HG03342 (cell line): Measurements from ENCODE around the gene FUT8.
"Not testable (repeated sequence)": the region's sequence is repeated elsewhere in the genome, so short reads cannot be mapped to it uniquely, and the experiment has no call there.

Experiments used
- ATAC-seq: cut with Tn5 transposase; IDR thresholded peaks from one replicate; pipeline ENCODE4 v1.9.1; 2021; ENCODE audit warnings: mild to moderate bottlenecking, moderate library complexity; ENCODE audit not compliant: unreplicated experiment

FUT8 gene

DNA sequence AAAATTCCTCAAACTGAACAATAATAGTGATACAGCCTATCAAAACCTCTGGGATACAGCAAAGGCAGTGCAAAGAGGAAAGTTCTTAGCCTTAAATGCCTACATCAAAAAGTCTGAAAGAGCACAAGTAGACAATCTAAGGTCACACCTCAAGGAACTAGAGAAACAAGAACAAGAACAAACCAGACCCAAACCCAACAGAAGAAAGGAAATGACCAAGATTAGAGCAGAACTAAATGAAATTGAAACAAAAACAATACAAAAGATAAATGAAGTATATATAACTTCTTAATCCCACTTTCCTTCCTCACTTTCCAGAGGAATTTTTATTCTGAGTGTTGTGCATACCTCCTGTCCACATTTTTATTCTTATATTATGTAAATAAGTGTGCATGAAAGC, 192.0 kb downstream of the FUT8 start:
- no peak for ATAC-seq

DNA sequence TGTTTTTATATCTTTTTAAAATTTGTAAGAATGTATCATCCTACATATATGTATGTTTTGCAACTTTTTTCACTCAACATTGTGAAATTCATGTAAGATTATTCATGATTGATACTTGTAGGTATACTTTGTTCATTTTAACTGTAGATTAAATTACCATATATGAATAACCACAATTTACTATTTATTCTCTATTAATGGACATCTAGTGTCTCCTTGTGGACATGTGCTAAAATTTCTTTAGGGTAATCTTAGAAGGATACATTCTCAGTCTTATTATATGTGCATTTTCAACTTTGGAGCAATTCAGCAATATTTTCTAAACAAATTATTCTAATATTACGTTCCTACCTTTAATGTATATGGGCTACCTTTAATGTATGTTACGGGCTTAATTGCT, 192.4 kb downstream of the FUT8 start:
- no peak for ATAC-seq

DNA sequence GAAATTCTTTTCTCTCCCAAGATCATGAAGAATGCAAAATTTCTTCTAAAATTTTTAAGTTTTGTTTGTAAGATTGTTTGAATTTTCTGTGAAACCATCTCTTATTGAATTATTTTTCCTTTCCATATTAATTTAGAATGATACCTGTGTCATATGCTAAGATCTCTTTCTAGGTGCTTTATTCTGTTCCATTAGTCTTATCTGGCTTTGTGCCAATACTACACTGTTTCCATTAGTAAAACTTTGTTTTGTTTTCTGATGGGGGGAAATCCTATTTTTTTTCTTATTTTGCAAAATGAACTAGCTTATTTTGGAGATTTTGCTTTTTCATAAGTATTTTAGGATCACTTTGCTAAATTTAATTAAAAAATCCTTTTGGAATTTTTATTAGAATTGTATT, 193.9 kb downstream of the FUT8 start:
- ATAC-seq: no peak

DNA sequence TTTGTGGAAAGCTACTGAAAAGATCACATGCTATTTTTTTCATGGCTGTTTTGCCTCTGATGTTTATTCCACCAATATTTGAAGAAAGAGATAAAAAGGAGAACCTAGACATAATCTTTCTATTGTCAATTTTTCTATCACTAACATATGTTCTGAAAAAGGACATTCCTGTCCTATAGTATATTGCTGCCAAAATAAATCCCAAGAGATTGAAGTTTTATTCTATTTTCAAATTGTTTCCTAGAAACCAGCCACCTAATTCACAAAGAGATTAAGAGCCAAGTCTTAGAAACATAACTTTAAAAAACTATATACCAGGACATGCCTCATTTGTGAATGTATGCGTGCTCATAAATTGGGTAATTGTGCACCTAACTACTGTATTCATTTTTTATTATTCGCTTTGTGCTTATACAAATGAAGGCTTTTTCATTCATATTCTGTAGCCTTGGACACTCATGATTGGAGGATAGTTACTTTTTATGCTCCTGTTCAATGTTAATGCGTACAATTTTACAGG, 200.7 kb downstream of the FUT8 start:
- no peak for ATAC-seq

DNA sequence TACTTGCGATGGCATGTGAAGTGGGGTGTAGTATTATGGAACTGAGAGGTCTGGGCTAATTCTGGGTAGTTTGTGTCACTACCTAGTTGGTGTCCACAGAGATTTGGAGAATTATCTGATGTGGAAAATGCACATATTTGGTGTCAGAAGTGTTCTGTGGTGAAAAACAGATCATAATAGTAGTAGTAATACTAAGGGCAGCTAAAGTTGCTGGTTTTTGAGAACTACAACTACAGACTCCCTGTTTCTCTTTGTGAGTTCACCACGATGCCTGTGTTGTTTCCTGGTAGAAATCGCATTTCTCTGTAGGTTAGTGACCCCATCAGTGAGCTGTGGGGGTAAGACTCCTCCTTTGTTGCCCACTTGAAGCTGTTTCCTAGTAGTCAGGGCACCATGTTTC, 206.5 kb downstream of the FUT8 start:
- ATAC-seq: no peak

DNA sequence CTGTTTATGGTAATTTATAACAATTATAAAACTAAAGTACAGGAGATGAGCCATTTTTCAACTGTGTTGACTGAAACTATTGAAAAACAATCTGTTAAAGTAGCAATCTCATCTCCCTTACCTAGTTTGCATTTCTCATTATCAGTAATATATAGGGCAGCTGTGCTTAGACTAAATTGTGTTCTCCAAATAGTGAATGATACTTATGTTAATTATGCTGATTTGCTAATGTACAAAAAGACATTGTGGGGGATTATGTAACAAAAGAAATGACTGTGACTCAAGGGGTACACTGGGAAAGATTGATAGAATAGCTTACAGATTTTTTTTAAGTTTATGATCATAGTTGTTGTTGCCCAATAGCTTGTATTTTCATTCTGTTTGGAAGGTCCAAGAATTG, 207.7 kb downstream of the FUT8 start:
- no peak for ATAC-seq

DNA sequence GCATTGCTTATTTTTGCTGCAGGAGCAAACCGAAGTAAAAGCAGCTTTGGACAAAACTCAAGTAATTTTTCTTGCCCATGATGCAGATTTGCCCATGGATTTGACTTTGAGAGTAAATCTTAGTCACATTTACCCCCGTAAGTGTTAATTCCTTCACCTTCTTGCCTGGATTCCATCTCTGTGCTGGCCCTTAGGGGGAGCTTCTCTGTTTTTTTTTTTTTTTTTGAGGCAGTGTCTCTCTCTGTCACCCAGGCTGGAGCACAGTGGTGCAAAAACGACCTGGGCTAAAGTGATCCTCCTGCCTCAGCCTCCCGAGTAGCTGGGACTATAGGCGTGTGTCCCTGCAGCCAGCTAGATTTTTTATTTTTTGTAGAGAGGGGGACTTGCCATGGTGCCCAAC, 210.2 kb downstream of the FUT8 start:
- ATAC-seq: no peak

DNA sequence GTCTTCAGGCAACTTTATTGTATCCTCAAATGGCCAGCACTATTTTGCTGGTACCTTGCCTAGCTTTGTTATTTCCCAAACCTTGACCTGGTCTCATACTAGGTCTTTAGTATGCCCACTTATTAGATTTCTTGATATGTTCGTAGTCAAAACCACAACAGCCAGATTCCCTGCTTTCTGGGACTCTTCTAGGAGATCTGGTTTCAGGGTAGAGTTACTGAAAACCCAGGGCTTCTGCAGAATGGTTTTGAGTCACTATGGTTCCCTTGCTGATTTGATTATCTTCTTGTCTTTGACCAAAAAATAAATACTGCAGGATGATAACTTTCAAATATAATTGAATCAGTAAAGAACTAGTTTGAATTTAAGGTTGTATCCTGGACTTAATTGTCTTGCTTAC, 211.2 kb downstream of the FUT8 start:
- no peak for ATAC-seq

DNA sequence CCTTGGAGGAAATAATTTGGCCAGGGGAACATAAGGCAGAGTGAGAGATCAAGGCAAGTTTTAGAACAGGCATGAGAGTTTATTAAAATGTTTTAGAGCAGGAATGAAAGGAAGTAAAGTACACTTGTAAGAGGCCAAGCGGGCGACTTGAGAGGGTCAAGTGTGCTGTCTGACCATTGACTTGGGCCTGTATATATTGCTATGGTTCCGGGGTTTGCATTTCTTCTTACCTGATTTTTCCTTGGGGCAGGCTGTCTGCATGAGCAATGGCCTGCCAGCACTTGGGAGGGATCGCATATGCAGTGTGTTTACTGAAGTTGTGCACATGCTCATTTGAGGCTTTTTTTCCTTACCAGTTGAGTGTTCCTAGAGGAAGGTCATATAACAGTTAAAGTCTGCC, 214.8 kb downstream of the FUT8 start:
- ATAC-seq: no peak

DNA sequence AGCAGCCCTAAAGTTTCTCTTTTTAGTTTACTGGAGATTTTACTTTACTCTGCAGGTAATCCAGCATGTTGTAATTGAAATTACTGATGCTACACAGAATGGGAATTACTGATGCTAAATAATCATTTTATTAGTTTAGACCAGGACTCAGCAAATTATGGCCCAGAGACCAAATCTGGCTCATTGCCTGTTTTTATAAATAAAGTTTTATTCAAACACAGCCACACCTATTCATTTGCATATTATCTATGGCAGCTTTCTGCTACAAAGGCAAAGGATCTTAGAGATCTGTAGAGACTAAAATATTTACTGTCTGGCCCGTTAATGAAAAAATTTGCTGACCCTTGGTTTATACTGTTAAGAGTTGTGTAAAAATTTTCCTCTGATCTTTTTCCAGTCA, 216.1 kb downstream of the FUT8 start:
- ATAC-seq: no peak

DNA sequence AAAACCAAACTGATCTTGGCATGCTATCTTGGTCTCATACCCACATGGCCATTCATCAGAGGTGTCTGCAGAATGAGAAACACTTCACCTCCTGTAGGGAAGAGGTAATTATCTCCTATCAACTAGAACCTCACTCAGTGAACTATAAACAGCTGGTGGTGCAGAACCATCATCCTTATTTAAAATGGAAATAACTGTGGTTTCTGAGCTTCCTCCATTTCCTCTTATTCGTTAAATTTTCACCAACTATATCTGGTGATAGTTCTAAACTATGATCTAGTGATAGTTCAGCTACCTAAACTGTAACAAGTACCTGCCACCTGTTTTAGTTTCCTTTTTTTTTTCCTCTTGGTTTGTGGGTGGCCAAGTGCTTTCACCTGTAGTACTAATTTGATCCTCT, 218.5 kb downstream of the FUT8 start:
- ATAC-seq: no peak

DNA sequence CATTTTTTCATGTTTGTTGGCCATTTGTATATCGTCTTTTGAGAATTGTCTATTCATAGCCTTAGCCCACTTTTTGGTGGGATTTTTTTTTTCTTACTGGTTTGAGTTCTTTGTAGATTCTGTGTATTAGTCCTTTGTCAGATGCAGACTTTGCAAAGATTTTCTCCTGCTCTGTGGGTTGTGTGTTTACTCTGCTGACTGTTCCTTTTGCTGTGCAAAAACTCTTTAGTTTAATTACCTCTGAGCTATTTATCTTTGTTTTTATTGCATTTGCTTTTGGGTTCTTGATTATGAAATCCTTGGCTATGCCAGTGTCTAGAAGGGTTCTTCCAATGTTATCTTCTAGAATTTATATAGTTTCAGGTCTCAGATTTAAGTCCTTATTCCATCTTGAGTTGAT, 220.0 kb downstream of the FUT8 start:
- no peak for ATAC-seq

DNA sequence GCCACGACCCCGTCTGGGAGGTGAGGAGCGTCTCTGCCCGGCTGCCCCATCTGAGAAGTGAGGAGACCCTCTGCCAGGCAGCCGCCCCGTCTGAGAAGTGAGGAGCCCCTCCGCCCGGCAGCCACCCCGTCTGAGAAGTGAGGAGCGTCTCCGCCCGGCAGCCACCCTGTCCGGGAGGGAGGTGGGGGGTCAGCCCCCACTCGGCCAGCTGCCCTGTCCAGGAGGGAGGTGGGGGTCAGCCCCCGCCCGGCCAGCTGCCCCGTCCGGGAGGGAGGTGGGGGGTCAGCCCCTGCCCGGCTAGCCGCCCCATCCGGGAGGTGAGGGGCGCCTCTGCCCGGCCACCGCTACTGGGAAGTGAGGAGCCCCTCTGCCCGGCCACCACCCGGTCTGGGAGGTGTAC, 221.1 kb downstream of the FUT8 start:
- not testable (repeated sequence) for ATAC-seq

DNA sequence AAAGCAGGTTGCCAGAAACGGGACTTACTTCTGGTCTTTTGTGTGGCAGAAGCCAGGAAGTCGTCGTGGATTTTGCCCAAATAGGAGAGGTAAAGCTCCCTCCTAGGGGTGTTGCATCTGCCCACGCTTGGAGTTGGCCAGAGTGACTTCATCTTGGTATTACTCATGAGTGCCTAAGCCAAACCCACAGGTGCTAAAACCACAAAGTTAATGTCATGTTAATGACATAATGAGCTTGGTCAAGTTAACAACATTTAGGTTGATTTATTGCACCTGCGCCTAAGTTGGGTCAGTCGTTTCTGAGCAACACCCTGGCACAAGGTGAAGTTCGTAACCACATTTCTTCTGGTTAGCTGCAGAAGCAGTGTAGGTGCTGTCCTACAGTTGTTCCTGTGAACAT, 225.2 kb downstream of the FUT8 start:
- ATAC-seq: peak; percentile 75

DNA sequence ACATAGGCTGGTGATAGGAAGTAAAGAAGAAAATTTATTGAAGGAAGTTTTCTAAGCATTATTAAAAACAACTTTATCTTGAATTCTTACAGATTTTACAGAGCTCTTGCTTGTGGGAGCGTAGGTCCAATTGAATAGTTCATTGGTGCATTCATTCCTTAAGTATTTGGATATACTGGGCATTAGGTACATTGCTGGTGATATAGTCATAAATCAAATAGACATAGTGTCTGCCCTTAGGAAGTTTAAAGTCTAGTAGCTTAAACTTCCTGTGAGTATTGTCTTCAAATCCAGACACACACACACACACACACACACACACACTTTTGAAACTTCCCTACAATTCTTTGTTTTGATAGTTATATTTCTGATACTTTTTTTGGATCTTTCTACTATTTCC, 226.7 kb downstream of the FUT8 start:
- no peak for ATAC-seq

DNA sequence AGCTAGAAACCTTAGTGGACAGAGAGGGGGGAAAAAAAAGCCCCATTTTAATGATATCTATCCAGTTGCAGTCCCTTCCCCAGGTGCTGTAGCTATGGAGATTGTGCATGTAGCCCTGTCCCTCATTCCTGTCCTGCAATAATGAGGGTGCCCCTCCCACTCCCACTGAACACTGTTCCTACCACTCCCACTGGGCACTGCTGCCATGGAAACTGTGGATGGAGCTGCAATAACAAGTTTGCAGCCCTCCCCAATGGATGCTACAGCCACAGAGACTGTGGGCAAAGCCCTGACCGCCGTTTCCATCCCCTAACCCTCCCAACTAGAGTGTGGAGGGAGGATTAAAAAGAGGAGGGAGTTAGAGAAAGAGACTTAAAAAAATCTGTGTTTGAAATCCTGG, 238.3 kb downstream of the FUT8 start:
- ATAC-seq: no peak

DNA sequence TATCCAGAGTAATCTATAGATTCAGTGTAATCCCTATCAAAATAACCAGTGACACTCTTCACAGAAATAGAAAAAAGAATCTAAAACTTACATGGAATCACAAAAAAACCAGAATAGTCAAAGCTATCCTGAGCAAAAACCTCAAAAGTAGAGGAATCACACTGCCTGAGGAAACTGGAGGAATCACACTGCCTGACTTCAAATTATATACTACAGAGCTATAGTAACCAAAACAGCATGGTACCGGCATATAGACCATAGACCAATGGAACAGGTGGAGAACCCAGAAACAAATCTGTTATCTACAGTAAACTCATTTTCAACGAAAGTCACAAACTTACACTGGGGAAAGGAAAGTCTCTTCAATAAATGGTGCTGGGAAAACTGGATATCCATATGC, 244.0 kb downstream of the FUT8 start:
- ATAC-seq: no peak

DNA sequence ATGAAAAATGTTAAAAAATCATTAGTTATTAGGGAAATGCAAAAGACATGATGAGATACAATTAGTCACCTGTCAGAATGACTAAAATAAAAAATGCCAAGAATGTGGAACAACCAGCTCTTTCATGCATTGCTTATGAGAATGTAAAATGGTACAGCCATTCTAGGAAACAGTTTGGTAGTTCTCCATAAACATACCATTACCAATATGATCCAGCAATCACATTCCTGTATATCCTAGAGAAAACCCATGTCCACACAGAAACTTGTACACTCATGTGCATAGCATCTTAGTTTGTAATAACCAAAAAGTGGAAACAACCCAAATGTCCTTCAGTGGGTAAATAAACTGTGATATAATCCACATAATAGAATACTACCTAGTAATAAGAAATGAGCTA, 245.7 kb downstream of the FUT8 start:
- ATAC-seq: no peak

DNA sequence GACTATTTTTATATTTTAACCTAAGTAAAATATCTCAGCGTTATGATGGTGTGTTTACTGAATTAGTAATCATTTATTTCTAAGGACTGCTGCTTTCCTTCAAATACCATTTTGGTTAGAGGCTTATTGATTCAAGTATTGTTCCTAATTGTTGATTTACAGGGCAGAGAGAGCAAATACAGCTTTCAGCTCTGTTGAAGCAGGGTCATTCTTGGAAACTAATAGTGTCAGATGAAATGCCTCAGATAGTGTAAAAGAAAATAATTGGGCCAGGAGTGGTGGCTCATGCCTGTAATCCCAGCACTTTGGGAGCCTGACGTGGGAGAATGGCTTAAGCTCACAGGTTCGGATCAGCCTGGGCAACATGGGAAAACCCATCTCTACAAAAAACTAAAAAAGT, 249.3 kb downstream of the FUT8 start:
- ATAC-seq: no peak

DNA sequence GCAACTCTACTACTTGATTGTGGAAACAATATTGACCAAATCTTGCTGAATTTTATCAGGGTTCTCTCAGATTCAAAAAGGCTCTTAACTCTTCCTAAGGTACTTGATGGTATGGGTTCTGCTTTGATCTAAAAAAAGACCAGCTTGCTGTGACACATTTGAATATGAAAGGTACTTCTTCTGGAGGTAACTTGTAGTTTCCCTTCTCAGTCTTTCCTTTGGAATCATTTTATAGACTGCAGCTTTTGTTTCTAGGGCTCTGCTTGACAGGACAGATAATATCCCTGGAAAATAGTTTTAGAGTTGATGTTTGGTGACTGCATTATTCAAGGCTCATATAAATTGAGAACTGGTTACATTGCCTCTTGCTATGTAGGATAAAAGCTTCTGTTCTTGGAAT, 251.9 kb downstream of the FUT8 start:
- ATAC-seq: no peak

DNA sequence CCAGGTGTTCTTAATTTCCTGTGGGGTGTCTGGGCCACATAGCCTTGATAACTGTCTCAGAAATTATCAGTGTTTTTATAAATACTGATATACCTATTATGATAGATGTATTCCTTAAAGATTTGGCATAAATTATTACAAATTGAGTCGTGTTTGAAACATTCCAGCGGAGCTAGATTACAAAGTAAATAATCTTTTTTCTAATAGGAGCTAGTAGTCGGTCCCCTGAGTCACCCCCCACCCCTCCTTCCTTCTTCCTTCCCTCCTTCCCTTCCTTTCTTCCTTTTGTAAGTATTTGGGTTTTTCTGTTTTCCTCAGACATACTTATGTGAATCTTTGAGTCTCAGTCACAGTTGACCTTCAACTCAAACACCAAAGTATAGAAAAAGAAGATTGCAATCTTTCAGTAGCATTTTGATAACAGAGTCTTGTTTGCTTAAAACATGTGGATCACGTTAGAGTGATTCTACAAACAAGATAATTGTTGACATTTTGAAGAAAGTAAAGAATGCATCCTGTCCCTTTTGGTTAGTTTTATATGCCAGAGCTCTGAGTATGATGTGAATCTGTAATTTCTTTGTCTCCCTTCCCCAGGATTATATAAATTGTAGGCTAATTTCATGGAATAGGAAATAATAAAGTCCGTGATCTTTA, 264.0 kb downstream of the FUT8 start:
- ATAC-seq: no peak

DNA sequence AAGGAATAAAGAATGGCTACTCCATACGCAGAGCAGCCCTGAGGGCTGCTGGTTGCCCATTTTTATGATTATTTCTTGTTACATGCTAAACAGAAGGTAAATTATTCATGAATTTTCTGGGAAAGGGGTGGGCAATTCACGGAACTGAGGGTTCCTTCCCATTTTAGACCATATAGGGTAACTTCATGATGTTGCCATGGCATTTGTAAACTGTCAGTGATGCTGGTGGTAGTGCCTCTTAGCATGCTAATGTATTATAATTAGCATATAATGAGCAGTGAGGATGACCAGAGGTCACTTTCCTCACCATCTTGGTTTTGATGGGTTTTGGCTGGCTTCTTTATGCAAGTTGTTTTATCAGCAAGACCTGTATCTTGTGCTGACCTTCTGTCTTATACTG, 273.0 kb downstream of the FUT8 start:
- no peak for ATAC-seq

DNA sequence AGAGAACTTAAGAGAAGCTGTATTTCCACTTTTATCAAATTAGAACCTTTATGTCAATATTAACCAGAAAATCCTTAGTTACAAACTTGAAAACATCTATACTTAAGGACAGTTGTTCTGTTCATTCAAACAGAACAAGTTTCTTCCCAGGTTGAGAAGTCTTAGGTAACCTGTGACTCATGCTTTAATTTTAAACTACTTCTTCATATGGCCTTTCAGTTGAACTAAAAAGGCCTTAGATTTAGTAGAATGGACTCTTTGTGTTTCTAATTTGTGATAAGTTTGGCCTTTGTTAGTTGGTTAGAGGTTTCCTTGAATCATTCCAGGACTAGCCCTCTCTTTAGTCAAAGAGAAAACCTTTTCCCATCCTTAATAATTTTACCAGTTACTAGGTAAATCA, 274.2 kb downstream of the FUT8 start:
- ATAC-seq: no peak
